Measurements from ENCODE around the gene ZNRF3. TPM values are rescaled to one million over a fixed set of nuclear protein-coding genes. Genes with fewer than 3 reads are reported as not detected.

ZNRF3 gene
- polyA plus RNA-seq, 1 donor from 2014 or later = 2.9 TPM

GRCh38 chr22:28967163-28967665 lies 83.8 kb downstream of the ZNRF3 start:
- no peaks in the 10 kb centered on the region for H3K79me2 ChIP-seq (replicated peaks; ENCODE audit: insufficient read depth, low read length)
- no peak overlapping the region for H3K27ac ChIP-seq (ENCODE audit: low read length)
- H3K27me3 ChIP-seq (ENCODE audit: insufficient read depth, low read depth, low read length) = no peaks in the 10 kb centered on the region
- no peak overlapping the region for H3K9ac ChIP-seq (ENCODE audit: low read length)
- H3K4me2 ChIP-seq (ENCODE audit: low read length) = no peak overlapping the region
- no peaks in the 10 kb centered on the region for H3K9me2 ChIP-seq (ENCODE audit: insufficient read depth, low read length)
- no peaks in the 10 kb centered on the region for H4K20me1 ChIP-seq (ENCODE audit: insufficient read depth)
- H3K9me3 ChIP-seq (ENCODE audit: low read length) = no peaks in the 10 kb centered on the region
- TF ChIP-seq EZH2 (IDR thresholded peaks at IDR 0.05; ENCODE audit: borderline replicate concordance, insufficient read depth, low read length, poor library complexity, severe bottlenecking) = no peak
- no peak for TF ChIP-seq MXI1 (conservative IDR thresholded peaks at IDR 0.05; ENCODE audit: poor library complexity, severe bottlenecking)
- no peak for TF ChIP-seq POLR2AphosphoS5 (IDR thresholded peaks at IDR 0.05)
- no peak for TF ChIP-seq CTCF (IDR thresholded peaks at IDR 0.05; ENCODE audit: poor library complexity, severe bottlenecking)
- no peak for TF ChIP-seq RAD21 (conservative IDR thresholded peaks at IDR 0.05)
- TF ChIP-seq, protein P1, sequence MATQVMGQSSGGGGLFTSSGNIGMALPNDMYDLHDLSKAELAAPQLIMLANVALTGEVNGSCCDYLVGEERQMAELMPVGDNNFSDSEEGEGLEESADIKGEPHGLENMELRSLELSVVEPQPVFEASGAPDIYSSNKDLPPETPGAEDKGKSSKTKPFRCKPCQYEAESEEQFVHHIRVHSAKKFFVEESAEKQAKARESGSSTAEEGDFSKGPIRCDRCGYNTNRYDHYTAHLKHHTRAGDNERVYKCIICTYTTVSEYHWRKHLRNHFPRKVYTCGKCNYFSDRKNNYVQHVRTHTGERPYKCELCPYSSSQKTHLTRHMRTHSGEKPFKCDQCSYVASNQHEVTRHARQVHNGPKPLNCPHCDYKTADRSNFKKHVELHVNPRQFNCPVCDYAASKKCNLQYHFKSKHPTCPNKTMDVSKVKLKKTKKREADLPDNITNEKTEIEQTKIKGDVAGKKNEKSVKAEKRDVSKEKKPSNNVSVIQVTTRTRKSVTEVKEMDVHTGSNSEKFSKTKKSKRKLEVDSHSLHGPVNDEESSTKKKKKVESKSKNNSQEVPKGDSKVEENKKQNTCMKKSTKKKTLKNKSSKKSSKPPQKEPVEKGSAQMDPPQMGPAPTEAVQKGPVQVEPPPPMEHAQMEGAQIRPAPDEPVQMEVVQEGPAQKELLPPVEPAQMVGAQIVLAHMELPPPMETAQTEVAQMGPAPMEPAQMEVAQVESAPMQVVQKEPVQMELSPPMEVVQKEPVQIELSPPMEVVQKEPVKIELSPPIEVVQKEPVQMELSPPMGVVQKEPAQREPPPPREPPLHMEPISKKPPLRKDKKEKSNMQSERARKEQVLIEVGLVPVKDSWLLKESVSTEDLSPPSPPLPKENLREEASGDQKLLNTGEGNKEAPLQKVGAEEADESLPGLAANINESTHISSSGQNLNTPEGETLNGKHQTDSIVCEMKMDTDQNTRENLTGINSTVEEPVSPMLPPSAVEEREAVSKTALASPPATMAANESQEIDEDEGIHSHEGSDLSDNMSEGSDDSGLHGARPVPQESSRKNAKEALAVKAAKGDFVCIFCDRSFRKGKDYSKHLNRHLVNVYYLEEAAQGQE (IDR thresholded peaks at IDR 0.05; ENCODE audit: borderline replicate concordance) = no peak
- no peak for TF ChIP-seq EP300 (conservative IDR thresholded peaks at IDR 0.05; ENCODE audit: poor library complexity, severe bottlenecking)
- TF ChIP-seq TAF1 (IDR thresholded peaks at IDR 0.05; ENCODE audit: low read depth) = no peak
- TF ChIP-seq SMC3 (conservative IDR thresholded peaks at IDR 0.05; ENCODE audit: poor library complexity) = no peak
- H2AFZ ChIP-seq (ENCODE audit: low read depth, low read length) = no peak overlapping the region
- no peak overlapping the region for H3K4me3 ChIP-seq (ENCODE audit: low read length)
- no peaks in the 10 kb centered on the region for H3K36me3 ChIP-seq (ENCODE audit: insufficient read depth, low read length)
- no peaks in the 10 kb centered on the region for H3F3A ChIP-seq (ENCODE audit: insufficient read depth, low read length, poor library complexity, severe bottlenecking)

DNA sequence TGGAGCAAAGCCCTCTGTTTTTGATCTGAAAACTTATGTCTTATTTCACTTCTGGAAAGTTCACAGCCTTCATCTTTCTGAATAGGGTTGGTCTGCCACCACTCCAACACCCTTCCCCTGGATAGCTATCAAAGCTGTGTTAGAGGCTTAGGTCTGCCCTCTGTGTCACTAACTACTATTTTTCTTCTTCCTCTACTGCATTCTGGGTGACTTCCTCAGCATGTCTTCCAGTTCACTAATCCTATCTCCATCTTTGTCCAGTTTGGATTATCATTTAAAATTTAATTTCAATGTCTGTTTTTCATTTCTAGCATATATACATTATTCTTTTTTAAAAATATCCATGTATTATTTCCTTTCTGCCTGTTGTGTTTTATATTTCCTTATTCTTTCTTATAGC lies 84.6 kb downstream of the ZNRF3 start:
- Histone ChIP-seq H3K79me2 (replicated peaks; ENCODE audit: insufficient read depth, low read length) (no peaks in the 10 kb centered on the region), H3K4me2 (ENCODE audit: low read length) (no peak overlapping the region), H2AFZ (ENCODE audit: low read depth, low read length) (no peak overlapping the region), H3K27ac (ENCODE audit: low read length) (no peak overlapping the region), H3K9me2 (ENCODE audit: insufficient read depth, low read length) (no peaks in the 10 kb centered on the region), H4K20me1 (ENCODE audit: insufficient read depth) (no peaks in the 10 kb centered on the region), H3K36me3 (ENCODE audit: insufficient read depth, low read length) (no peaks in the 10 kb centered on the region), H3F3A (ENCODE audit: insufficient read depth, low read length, poor library complexity, severe bottlenecking) (no peaks in the 10 kb centered on the region), H3K9me3 (ENCODE audit: low read length) (no peaks in the 10 kb centered on the region), H3K27me3 (ENCODE audit: insufficient read depth, low read depth, low read length) (no peaks in the 10 kb centered on the region), H3K9ac (ENCODE audit: low read length) (no peak overlapping the region), H3K4me3 (ENCODE audit: low read length) (no peak overlapping the region)
- no peak for TF ChIP-seq MXI1 (conservative IDR thresholded peaks at IDR 0.05; ENCODE audit: poor library complexity, severe bottlenecking)
- no peak for TF ChIP-seq RAD21 (conservative IDR thresholded peaks at IDR 0.05)
- TF ChIP-seq EP300 (conservative IDR thresholded peaks at IDR 0.05; ENCODE audit: poor library complexity, severe bottlenecking) = no peak
- TF ChIP-seq CTCF (IDR thresholded peaks at IDR 0.05; ENCODE audit: poor library complexity, severe bottlenecking) = no peak
- TF ChIP-seq, protein P1 (IDR thresholded peaks at IDR 0.05; ENCODE audit: borderline replicate concordance) = no peak
- no peak for TF ChIP-seq TAF1 (IDR thresholded peaks at IDR 0.05; ENCODE audit: low read depth)
- TF ChIP-seq EZH2 (IDR thresholded peaks at IDR 0.05; ENCODE audit: borderline replicate concordance, insufficient read depth, low read length, poor library complexity, severe bottlenecking) = no peak
- TF ChIP-seq SMC3 (conservative IDR thresholded peaks at IDR 0.05; ENCODE audit: poor library complexity) = no peak
- no peak for TF ChIP-seq POLR2AphosphoS5 (IDR thresholded peaks at IDR 0.05)
